ENCODE measurements around the gene CNGB1. TPM values are rescaled to one million over a fixed set of nuclear protein-coding genes. Genes with fewer than 3 reads are reported as not detected.

CNGB1 gene
- total RNA-seq, 1 experiment from 2014 or later, result not detected

DNA sequence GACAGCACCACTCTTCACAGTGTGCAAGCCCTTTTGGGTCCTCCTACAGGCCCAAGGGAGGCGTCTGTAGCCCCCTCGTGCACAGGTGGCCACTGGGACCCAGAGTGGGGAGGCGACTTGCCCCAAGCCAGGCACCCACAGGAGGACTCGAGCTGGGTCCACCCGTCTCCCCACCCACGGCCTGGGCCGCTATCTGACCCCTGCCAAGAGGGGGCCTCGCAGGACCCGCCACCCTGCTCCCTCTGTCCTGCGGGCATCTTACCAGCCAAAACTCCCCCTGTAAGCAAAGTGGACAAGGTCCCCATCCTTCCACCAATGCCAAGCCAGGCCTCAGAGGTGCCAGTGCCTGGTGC lies 31.1 kb downstream of the CNGB1 start:
- H3K27me3 Mint-ChIP-seq (ENCODE audit: low read depth), result no peaks in the 10 kb centered on the region
- H3K36me3 Mint-ChIP-seq, result no peaks in the 10 kb centered on the region
- no peaks in the 10 kb centered on the region for H3K4me1 Mint-ChIP-seq
- DNase-seq (ENCODE audit: low spot score), result no peak
- no peak overlapping the region for H3K4me3 Mint-ChIP-seq
- H3K27ac Mint-ChIP-seq, result no peak overlapping the region
- POLR2A ChIA-PET, result no interaction called here
- no peak for ATAC-seq
- no peaks in the 10 kb centered on the region for H3K9me3 Mint-ChIP-seq
- no peak for TF ChIP-seq NFATC4 (CRISPR knock-in tag; IDR thresholded peaks at IDR 0.05)
- TF ChIP-seq, protein P1, sequence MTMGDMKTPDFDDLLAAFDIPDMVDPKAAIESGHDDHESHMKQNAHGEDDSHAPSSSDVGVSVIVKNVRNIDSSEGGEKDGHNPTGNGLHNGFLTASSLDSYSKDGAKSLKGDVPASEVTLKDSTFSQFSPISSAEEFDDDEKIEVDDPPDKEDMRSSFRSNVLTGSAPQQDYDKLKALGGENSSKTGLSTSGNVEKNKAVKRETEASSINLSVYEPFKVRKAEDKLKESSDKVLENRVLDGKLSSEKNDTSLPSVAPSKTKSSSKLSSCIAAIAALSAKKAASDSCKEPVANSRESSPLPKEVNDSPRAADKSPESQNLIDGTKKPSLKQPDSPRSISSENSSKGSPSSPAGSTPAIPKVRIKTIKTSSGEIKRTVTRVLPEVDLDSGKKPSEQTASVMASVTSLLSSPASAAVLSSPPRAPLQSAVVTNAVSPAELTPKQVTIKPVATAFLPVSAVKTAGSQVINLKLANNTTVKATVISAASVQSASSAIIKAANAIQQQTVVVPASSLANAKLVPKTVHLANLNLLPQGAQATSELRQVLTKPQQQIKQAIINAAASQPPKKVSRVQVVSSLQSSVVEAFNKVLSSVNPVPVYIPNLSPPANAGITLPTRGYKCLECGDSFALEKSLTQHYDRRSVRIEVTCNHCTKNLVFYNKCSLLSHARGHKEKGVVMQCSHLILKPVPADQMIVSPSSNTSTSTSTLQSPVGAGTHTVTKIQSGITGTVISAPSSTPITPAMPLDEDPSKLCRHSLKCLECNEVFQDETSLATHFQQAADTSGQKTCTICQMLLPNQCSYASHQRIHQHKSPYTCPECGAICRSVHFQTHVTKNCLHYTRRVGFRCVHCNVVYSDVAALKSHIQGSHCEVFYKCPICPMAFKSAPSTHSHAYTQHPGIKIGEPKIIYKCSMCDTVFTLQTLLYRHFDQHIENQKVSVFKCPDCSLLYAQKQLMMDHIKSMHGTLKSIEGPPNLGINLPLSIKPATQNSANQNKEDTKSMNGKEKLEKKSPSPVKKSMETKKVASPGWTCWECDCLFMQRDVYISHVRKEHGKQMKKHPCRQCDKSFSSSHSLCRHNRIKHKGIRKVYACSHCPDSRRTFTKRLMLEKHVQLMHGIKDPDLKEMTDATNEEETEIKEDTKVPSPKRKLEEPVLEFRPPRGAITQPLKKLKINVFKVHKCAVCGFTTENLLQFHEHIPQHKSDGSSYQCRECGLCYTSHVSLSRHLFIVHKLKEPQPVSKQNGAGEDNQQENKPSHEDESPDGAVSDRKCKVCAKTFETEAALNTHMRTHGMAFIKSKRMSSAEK (CRISPR knock-in tag; IDR thresholded peaks at IDR 0.05; ENCODE audit: borderline replicate concordance), result no peak
- TF ChIP-seq, protein P2, sequence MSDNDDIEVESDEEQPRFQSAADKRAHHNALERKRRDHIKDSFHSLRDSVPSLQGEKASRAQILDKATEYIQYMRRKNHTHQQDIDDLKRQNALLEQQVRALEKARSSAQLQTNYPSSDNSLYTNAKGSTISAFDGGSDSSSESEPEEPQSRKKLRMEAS (CRISPR knock-in tag; IDR thresholded peaks at IDR 0.05), result no peak
- TF ChIP-seq, protein P3, sequence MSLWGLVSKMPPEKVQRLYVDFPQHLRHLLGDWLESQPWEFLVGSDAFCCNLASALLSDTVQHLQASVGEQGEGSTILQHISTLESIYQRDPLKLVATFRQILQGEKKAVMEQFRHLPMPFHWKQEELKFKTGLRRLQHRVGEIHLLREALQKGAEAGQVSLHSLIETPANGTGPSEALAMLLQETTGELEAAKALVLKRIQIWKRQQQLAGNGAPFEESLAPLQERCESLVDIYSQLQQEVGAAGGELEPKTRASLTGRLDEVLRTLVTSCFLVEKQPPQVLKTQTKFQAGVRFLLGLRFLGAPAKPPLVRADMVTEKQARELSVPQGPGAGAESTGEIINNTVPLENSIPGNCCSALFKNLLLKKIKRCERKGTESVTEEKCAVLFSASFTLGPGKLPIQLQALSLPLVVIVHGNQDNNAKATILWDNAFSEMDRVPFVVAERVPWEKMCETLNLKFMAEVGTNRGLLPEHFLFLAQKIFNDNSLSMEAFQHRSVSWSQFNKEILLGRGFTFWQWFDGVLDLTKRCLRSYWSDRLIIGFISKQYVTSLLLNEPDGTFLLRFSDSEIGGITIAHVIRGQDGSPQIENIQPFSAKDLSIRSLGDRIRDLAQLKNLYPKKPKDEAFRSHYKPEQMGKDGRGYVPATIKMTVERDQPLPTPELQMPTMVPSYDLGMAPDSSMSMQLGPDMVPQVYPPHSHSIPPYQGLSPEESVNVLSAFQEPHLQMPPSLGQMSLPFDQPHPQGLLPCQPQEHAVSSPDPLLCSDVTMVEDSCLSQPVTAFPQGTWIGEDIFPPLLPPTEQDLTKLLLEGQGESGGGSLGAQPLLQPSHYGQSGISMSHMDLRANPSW (CRISPR knock-in tag; conservative IDR thresholded peaks at IDR 0.05; ENCODE audit: low read depth), result no peak
- TF ChIP-seq, protein P4, sequence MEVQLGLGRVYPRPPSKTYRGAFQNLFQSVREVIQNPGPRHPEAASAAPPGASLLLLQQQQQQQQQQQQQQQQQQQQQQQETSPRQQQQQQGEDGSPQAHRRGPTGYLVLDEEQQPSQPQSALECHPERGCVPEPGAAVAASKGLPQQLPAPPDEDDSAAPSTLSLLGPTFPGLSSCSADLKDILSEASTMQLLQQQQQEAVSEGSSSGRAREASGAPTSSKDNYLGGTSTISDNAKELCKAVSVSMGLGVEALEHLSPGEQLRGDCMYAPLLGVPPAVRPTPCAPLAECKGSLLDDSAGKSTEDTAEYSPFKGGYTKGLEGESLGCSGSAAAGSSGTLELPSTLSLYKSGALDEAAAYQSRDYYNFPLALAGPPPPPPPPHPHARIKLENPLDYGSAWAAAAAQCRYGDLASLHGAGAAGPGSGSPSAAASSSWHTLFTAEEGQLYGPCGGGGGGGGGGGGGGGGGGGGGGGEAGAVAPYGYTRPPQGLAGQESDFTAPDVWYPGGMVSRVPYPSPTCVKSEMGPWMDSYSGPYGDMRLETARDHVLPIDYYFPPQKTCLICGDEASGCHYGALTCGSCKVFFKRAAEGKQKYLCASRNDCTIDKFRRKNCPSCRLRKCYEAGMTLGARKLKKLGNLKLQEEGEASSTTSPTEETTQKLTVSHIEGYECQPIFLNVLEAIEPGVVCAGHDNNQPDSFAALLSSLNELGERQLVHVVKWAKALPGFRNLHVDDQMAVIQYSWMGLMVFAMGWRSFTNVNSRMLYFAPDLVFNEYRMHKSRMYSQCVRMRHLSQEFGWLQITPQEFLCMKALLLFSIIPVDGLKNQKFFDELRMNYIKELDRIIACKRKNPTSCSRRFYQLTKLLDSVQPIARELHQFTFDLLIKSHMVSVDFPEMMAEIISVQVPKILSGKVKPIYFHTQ (CRISPR knock-in tag; IDR thresholded peaks at IDR 0.05), result no peak
- TF ChIP-seq TCF7 (CRISPR knock-in tag; IDR thresholded peaks at IDR 0.05; ENCODE audit: low read depth), result no peak
- TF ChIP-seq, protein P5, sequence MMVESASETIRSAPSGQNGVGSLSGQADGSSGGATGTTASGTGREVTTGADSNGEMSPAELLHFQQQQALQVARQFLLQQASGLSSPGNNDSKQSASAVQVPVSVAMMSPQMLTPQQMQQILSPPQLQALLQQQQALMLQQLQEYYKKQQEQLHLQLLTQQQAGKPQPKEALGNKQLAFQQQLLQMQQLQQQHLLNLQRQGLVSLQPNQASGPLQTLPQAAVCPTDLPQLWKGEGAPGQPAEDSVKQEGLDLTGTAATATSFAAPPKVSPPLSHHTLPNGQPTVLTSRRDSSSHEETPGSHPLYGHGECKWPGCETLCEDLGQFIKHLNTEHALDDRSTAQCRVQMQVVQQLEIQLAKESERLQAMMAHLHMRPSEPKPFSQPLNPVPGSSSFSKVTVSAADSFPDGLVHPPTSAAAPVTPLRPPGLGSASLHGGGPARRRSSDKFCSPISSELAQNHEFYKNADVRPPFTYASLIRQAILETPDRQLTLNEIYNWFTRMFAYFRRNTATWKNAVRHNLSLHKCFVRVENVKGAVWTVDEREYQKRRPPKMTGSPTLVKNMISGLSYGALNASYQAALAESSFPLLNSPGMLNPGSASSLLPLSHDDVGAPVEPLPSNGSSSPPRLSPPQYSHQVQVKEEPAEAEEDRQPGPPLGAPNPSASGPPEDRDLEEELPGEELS (CRISPR knock-in tag; IDR thresholded peaks at IDR 0.05), result no peak
- no peak for TF ChIP-seq ATF1 (CRISPR knock-in tag; IDR thresholded peaks at IDR 0.05)
- TF ChIP-seq, protein P6, sequence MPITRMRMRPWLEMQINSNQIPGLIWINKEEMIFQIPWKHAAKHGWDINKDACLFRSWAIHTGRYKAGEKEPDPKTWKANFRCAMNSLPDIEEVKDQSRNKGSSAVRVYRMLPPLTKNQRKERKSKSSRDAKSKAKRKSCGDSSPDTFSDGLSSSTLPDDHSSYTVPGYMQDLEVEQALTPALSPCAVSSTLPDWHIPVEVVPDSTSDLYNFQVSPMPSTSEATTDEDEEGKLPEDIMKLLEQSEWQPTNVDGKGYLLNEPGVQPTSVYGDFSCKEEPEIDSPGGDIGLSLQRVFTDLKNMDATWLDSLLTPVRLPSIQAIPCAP (CRISPR knock-in tag; IDR thresholded peaks at IDR 0.05), result no peak
- TF ChIP-seq, protein P7, sequence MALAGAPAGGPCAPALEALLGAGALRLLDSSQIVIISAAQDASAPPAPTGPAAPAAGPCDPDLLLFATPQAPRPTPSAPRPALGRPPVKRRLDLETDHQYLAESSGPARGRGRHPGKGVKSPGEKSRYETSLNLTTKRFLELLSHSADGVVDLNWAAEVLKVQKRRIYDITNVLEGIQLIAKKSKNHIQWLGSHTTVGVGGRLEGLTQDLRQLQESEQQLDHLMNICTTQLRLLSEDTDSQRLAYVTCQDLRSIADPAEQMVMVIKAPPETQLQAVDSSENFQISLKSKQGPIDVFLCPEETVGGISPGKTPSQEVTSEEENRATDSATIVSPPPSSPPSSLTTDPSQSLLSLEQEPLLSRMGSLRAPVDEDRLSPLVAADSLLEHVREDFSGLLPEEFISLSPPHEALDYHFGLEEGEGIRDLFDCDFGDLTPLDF (CRISPR knock-in tag; IDR thresholded peaks at IDR 0.05), result no peak
- TF ChIP-seq, protein P8, sequence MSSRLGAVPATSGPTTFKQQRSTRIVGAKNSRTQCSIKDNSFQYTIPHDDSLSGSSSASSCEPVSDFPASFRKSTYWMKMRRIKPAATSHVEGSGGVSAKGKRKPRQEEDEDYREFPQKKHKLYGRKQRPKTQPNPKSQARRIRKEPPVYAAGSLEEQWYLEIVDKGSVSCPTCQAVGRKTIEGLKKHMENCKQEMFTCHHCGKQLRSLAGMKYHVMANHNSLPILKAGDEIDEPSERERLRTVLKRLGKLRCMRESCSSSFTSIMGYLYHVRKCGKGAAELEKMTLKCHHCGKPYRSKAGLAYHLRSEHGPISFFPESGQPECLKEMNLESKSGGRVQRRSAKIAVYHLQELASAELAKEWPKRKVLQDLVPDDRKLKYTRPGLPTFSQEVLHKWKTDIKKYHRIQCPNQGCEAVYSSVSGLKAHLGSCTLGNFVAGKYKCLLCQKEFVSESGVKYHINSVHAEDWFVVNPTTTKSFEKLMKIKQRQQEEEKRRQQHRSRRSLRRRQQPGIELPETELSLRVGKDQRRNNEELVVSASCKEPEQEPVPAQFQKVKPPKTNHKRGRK (CRISPR knock-in tag; IDR thresholded peaks at IDR 0.05; ENCODE audit: borderline replicate concordance), result no peak
- CTCF ChIA-PET, result interaction anchor here (0.9 to 1.4 kb wide), 4 partner anchors 10 to 41 kb away, joined by 3 to 5 read pairs (median 4); no protein-coding TSS in a partner anchor

All from WTC11 (cell line).